Measurements from ENCODE around the gene TICAM2. TPM values are rescaled to one million over a fixed set of nuclear protein-coding genes. Genes with fewer than 3 reads are reported as not detected.

Gene TICAM2
- total and polyA plus RNA-seq, 2 of the 8 experiments (the other 6 are each of a cell fraction or from before 2014, with no cell fraction given): 0.02 TPM; not detected in 1

DNA sequence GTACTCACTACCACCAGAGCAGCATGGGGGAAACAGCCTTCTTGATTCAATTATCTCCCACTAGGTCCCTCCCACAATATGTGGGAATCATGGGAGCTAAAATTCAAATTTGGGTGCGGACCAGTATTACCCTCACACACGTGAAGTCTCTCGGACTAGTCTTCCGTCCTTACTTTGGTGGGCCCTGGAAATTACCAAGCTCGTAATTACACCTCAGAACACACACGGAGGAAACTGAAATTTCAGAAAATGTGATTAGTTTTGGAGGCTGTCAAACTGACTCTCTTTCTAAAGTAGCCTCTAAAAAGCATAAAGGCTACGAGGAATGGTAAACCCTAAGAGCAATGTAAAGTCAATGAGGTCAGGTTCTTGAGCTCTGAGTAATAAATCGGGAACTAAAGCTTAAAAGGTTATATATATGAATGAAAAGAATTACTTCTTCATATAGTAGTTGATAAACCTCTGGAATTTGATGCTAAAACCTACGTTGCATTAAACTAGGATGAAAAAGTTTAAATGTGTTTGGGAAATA lies 56.9 kb downstream of the TICAM2 start:
- Histone ChIP-seq H3K36me3 (ENCODE audit: control insufficient read depth in 2 of 4, insufficient read depth in 4 of 4, low read length in 3 of 4) (peaks cover 0 to 20% (median 2%) of the 10 kb centered on the region in 4 experiments; a peak in 3 of 8 replicates), H3K4me2 (ENCODE audit: insufficient read depth in 1 of 2, low read depth in 2 of 2, low read length in 2 of 2) (peak overlapping the region; percentile 14 to 46; a peak in 2 of 4 replicates), H2BK120ac (replicated peaks; ENCODE audit: low read depth, low read length) (no peak overlapping the region), H3K27me3 (replicated peaks in 1 of 4; ENCODE audit: control insufficient read depth in 3 of 4, extremely low read depth in 1 of 4, insufficient read depth in 3 of 4, low read length in 3 of 4) (no peaks in the 10 kb centered on the region), H2AK5ac (ENCODE audit: low read depth, low read length) (no peak overlapping the region), H3K56ac (replicated peaks; ENCODE audit: insufficient read length, low read depth, low read length) (no peak overlapping the region), H4K8ac (ENCODE audit: extremely low read depth, insufficient read depth, low read length) (no peak overlapping the region), H3K9ac (replicated peaks in 1 of 4; ENCODE audit: extremely low read depth in 1 of 4, low read depth in 3 of 4, low read length in 3 of 4) (no peak overlapping the region; a peak in 1 of 7 replicates), H4K91ac (replicated peaks; ENCODE audit: insufficient read length, low read length) (no peak overlapping the region), H3K14ac (ENCODE audit: insufficient read length) (no peak overlapping the region), H3K23ac (ENCODE audit: insufficient read length) (no peak overlapping the region), H3K23me2 (ENCODE audit: low read depth, low read length) (peaks cover 6% of the 10 kb centered on the region), H2AFZ (ENCODE audit: low read length) (peak overlapping the region; percentile 83; the same call in 1 of the 2 replicates), H3K9me3 (ENCODE audit: insufficient read depth in 2 of 2, low read depth in 1 of 2, low read length in 1 of 2) (peaks cover 9 to 15% of the 10 kb centered on the region in 2 experiments), H2BK15ac (ENCODE audit: low read length) (no peak overlapping the region), H4K20me1 (replicated peaks in 1 of 2; ENCODE audit: control insufficient read depth in 1 of 2, insufficient read depth in 2 of 2, low read length in 2 of 2) (peaks cover 6 to 17% of the 10 kb centered on the region in 2 experiments), H2BK12ac (ENCODE audit: low read depth, low read length) (no peak overlapping the region), H3K79me2 (ENCODE audit: control insufficient read depth in 1 of 2, insufficient read depth in 2 of 2, low read length in 2 of 2) (peaks cover 8 to 37% of the 10 kb centered on the region in 2 experiments), H3K4ac (replicated peaks; ENCODE audit: insufficient read length, low read depth, low read length) (no peak overlapping the region), H3K4me3 (ENCODE audit: extremely low read depth in 1 of 4, insufficient read depth in 2 of 4, low read depth in 3 of 4, low read length in 4 of 4) (peak overlapping the region in 2 of 4 experiments; percentile 13 to 54; a peak in 3 of 8 replicates), H2BK20ac (ENCODE audit: low read length) (no peak overlapping the region), H3K27ac (ENCODE audit: low read depth, low read length) (no peak overlapping the region), H3K79me1 (ENCODE audit: low read depth, low read length) (peaks cover 2% of the 10 kb centered on the region; the same call in 1 of the 2 replicates), H2BK5ac (ENCODE audit: low read depth, low read length) (no peak overlapping the region), H3K4me1 (replicated peaks in 1 of 4; ENCODE audit: control insufficient read depth in 3 of 4, insufficient read depth in 4 of 4, low read length in 3 of 4) (peaks cover 0 to 7% (median 2%) of the 10 kb centered on the region in 4 experiments; a peak in 5 of 7 replicates), H3K18ac (ENCODE audit: extremely low read depth, low read length) (0 out of 2 replicates have a peak overlapping the region, but pooled peaks have one; percentile 10), H4K5ac (ENCODE audit: insufficient read length, low read depth, low read length) (no peak overlapping the region)
- CTCF ChIA-PET (ENCODE audit: partially characterized antibody): interaction anchor here (0.8 to 2.6 kb wide), 6 partner anchors 21 to 229 kb away, joined by 3 to 13 read pairs (median 4); no protein-coding TSS in a partner anchor
- 88% methylated on average over 9 of the region's 9 CpGs; no CpG with 5 or more reads in 1 of the 2 experiments for WGBS, 2 experiments (ENCODE audit: extremely low coverage in 1 of 2, insufficient coverage in 1 of 2, insufficient read length in 1 of 2, insufficient replicate concordance in 2 of 2, low coverage in 1 of 2, low lambda C conversion rate in 2 of 2, missing lambda C conversion rate in 1 of 2)
- no peak for TF ChIP-seq TCF12 (IDR thresholded peaks at IDR 0.05; ENCODE audit: low read depth, low read length)
- 0 out of 2 replicates have a peak, but pooled peaks have one; percentile 3 for TF ChIP-seq SP1 (IDR thresholded peaks at IDR 0.05; ENCODE audit: low read depth, low read length)
- 0 out of 3 replicates have a peak, but pooled peaks of 1 of the 2 experiments have one; percentile 29 for TF ChIP-seq POLR2A (IDR thresholded peaks at IDR 0.05; ENCODE audit: control extremely low read depth in 1 of 2, low read depth in 2 of 2, low read length in 2 of 2)
- peak; percentile 90 for TF ChIP-seq TAF7 (optimal IDR thresholded peaks at IDR 0.05; ENCODE audit: borderline replicate concordance, low read depth, low read length)
- TF ChIP-seq TBP (IDR thresholded peaks at IDR 0.05; ENCODE audit: low read depth, low read length): peak; percentile 39; the same call in 1 of the 2 replicates
- FAIRE-seq: no peak
- POLR2A ChIA-PET (ENCODE audit: partially characterized antibody): interaction anchor here (0.6 to 3.2 kb wide), 17 partner anchors 9 to 296 kb away, joined by 3 to 18 read pairs (median 4); partner anchors contain the start of genes AP3S1, ATG12 and CCDC112
- no peak for DNase-seq (ENCODE audit: low read depth in 1 of 2, low spot score in 2 of 2)

Measured in H1 (cell line).